Panc1 (cell line): Measurements from ENCODE around the gene SUSD6. TPM values are rescaled to one million over a fixed set of nuclear protein-coding genes. Genes with fewer than 3 reads are reported as not detected.

Experiments
- ATAC-seq: fragments of 200-7000 bp; cut with Tn5 transposase; 2 replicates; pipeline ENCODE4 v1.9.1; 2020; ENCODE audit warnings: mild to moderate bottlenecking, moderate library complexity
- BruUV-seq: library from RNA; stranded (reverse); fragments of 400-500 nt; replicated peaks from 2 replicates; lab custom pipeline; 2021; lab: Mats Ljungman, UMichigan
- CTCF ChIA-PET: fragments of 300-600 bp; sonication (Branson Sonifier 250); formaldehyde crosslinking; loops from one replicate; lab custom pipeline; 2022; ENCODE audit warnings: antibody characterized with exemption; lab: Charles Lee
- POLR2A ChIA-PET: fragments of 300-600 bp; sonication (Branson Sonifier 250); formaldehyde crosslinking; loops from one replicate; lab custom pipeline; 2022; ENCODE audit warnings: antibody characterized with exemption; lab: Charles Lee
- DNase-seq: peaks from one replicate; pipeline ENCODE4 v3.0.0-alpha.2; 2010; ENCODE audit warnings: low read depth, low spot score
- H3K27ac ChIP-seq: 2 replicates; pipeline ENCODE4 v1.5.1; 2011; ENCODE audit warnings: mild to moderate bottlenecking, low read length, inconsistent platforms
- H3K27me3 ChIP-seq: fragments of 200-500 bp; sonication (Bioruptor generic); 2 replicates; pipeline ENCODE4 v1.6.0; 2014; ENCODE audit warnings: low read length, inconsistent platforms; ENCODE audit not compliant: control insufficient read depth, insufficient read depth
- H3K36me3 ChIP-seq: fragments of 200-500 bp; sonication (Bioruptor generic); 2 replicates; pipeline ENCODE4 v1.5.1; 2014; ENCODE audit warnings: inconsistent platforms, mild to moderate bottlenecking, low read length, moderate library complexity; ENCODE audit not compliant: control insufficient read depth, insufficient read depth
- H3K4me1 ChIP-seq: 2 replicates; pipeline ENCODE4 v1.5.1; 2011; ENCODE audit warnings: inconsistent platforms, mild to moderate bottlenecking, low read length, moderate library complexity; ENCODE audit not compliant: control insufficient read depth, insufficient read depth
- H3K4me3 ChIP-seq, 2 experiments: 2 replicates each; pipeline ENCODE4 v1.5.1; 2011 to 2012; ENCODE audit warnings: low read depth in 2 of 2, low read length in 2 of 2, mild to moderate bottlenecking in 2 of 2, inconsistent platforms in 1 of 2, moderate library complexity in 1 of 2
- H3K9me3 ChIP-seq: fragments of 200-500 bp; sonication (Bioruptor generic); 2 replicates; pipeline ENCODE4 v1.5.1; 2014; ENCODE audit warnings: low read depth, mild to moderate bottlenecking, inconsistent platforms, low read length, moderate library complexity; ENCODE audit not compliant: control insufficient read depth, insufficient read depth
- POLR2AphosphoS5 ChIP-seq: IDR thresholded peaks from 2 replicates; pipeline ENCODE4 v1.6.1; 2012; ENCODE audit warnings: mild to moderate bottlenecking, low read depth, low read length, moderate library complexity
- SIN3A ChIP-seq: IDR thresholded peaks from 2 replicates; pipeline ENCODE4 v1.6.1; 2012; ENCODE audit warnings: low read depth, mild to moderate bottlenecking, low read length, moderate library complexity, borderline replicate concordance; ENCODE audit not compliant: insufficient read depth
- TCF7L2 ChIP-seq: IDR thresholded peaks from 2 replicates; pipeline ENCODE4 v1.6.1; 2011; ENCODE audit warnings: mild to moderate bottlenecking, low read depth, low read length, inconsistent platforms
- in situ Hi-C: cut with HindIII; loops from 2 replicates; pipeline ENCODE4 v1.10.0; 2016; ENCODE audit warnings: low sequenced_read_pairs, low pct_unique_long_range_greater_than_20kb
- intact Hi-C: fragments of 100-400 bp; cut with micrococcal nuclease; formaldehyde crosslinking; loops from one replicate; pipeline ENCODE4 v1.10.0; 2022; ENCODE audit not compliant: unreplicated experiment
- total RNA-seq: library from RNA; stranded (reverse); gene quantifications from one replicate; pipeline ENCODE4 v1.2.1, GENCODE V29; 2021; ENCODE audit not compliant: unreplicated experiment
- TF ChIP-seq, protein P1 (sequence below): fragments of 450-650 bp; IDR thresholded peaks from 2 replicates; pipeline ENCODE4 v1.5.1; 2017; ENCODE audit warnings: mild to moderate bottlenecking
- TF ChIP-seq, protein P2 (sequence below), 2 experiments: IDR thresholded peaks; 2 replicates each; pipeline ENCODE4 v1.6.1; 2011 to 2012; ENCODE audit warnings: low read depth in 2 of 2, control low read depth in 1 of 2, low read length in 1 of 2, mild to moderate bottlenecking in 1 of 2, moderate library complexity in 1 of 2; ENCODE audit not compliant: insufficient read depth in 1 of 2

SUSD6 gene
- total RNA-seq, 1 experiment from 2014 or later: 10.9 TPM

DNA sequence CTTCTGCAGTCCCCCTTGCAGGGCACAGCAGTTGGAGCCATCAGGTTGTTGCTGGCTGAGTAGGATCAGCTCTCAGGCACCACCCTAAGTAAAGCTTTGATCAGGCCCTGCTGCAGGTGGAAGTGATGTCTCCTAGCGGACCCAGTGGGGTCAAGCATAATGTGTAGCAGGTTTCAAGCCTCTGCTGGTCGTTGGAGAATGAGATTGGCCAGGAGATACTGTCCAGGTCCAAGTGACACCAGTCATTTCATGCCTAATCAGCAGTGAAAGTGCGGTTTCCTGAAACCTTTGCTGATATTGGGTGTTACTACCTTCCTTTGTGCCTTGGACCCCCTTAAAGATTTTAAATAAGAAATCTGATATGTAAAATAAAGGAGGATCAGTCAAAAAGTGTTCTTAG is 72.6 kb downstream of the SUSD6 start:
- TF ChIP-seq TCF7L2: no peak
- TF ChIP-seq SIN3A: no peak
- no peak for TF ChIP-seq POLR2AphosphoS5
- TF ChIP-seq, protein P1, sequence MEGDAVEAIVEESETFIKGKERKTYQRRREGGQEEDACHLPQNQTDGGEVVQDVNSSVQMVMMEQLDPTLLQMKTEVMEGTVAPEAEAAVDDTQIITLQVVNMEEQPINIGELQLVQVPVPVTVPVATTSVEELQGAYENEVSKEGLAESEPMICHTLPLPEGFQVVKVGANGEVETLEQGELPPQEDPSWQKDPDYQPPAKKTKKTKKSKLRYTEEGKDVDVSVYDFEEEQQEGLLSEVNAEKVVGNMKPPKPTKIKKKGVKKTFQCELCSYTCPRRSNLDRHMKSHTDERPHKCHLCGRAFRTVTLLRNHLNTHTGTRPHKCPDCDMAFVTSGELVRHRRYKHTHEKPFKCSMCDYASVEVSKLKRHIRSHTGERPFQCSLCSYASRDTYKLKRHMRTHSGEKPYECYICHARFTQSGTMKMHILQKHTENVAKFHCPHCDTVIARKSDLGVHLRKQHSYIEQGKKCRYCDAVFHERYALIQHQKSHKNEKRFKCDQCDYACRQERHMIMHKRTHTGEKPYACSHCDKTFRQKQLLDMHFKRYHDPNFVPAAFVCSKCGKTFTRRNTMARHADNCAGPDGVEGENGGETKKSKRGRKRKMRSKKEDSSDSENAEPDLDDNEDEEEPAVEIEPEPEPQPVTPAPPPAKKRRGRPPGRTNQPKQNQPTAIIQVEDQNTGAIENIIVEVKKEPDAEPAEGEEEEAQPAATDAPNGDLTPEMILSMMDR: no peak
- TF ChIP-seq, protein P2, sequence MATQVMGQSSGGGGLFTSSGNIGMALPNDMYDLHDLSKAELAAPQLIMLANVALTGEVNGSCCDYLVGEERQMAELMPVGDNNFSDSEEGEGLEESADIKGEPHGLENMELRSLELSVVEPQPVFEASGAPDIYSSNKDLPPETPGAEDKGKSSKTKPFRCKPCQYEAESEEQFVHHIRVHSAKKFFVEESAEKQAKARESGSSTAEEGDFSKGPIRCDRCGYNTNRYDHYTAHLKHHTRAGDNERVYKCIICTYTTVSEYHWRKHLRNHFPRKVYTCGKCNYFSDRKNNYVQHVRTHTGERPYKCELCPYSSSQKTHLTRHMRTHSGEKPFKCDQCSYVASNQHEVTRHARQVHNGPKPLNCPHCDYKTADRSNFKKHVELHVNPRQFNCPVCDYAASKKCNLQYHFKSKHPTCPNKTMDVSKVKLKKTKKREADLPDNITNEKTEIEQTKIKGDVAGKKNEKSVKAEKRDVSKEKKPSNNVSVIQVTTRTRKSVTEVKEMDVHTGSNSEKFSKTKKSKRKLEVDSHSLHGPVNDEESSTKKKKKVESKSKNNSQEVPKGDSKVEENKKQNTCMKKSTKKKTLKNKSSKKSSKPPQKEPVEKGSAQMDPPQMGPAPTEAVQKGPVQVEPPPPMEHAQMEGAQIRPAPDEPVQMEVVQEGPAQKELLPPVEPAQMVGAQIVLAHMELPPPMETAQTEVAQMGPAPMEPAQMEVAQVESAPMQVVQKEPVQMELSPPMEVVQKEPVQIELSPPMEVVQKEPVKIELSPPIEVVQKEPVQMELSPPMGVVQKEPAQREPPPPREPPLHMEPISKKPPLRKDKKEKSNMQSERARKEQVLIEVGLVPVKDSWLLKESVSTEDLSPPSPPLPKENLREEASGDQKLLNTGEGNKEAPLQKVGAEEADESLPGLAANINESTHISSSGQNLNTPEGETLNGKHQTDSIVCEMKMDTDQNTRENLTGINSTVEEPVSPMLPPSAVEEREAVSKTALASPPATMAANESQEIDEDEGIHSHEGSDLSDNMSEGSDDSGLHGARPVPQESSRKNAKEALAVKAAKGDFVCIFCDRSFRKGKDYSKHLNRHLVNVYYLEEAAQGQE (IDR thresholded peaks at IDR 0.05; ENCODE audit: insufficient read depth in 1 of 2, low read depth in 2 of 2, low read length in 1 of 2): no peak
- no peaks in the 10 kb centered on the region for H3K9me3 ChIP-seq
- H3K27me3 ChIP-seq: no peaks in the 10 kb centered on the region
- H3K36me3 ChIP-seq: no peaks in the 10 kb centered on the region
- in situ Hi-C loops: no loop called here
- intact Hi-C loops: no loop called here
- ATAC-seq: no peak
- BruUV-seq: no TSS peak
- H3K27ac ChIP-seq: no peak overlapping the region
- ChIA-PET CTCF (interaction anchor here (0.6 kb wide), 1 partner anchor 135 kb away, joined by 3 read pairs; no protein-coding TSS in a partner anchor), POLR2A (no interaction called here)
- no peak overlapping the region for H3K4me3 ChIP-seq
- no peak for DNase-seq
- peaks cover 7% of the 10 kb centered on the region; the same call in 1 of the 2 replicates for H3K4me1 ChIP-seq

DNA sequence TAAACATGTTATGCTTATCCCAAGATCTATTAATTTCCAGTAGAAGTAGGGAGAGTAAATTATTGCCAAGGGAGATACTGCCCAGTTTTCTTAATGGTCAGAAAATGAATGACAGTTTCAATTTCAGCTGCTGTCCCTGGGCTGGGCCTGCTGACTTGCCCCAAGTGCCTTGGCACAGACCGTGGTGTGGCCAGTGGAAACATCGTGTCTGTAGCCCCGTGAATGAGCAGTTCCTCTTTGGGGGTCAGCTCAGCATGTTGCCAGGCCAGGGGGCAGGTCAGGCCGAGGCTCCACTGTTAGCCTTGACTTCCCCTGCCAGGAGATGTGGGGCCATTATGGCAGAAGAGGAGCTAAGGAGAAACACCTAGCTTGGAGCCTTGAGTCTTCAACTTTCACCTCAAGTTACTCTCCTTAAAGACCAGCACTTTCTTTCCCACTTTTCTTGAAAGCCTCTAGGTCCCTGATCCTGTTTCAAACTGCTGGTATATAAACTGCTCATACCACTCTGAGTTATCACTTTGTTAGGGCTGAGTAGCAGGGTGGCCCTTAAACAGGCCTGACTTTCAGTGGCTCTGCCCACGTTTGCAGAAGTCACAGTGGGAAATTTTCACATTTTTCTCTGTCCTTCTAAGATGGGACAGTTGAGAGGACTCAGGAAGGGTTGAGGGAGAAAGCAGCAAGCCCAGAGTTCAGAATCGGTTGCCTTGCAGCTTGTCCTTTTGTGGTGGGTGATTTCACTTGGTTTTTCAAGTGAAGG is 73.2 kb downstream of the SUSD6 start:
- Histone ChIP-seq H3K27me3 (no peaks in the 10 kb centered on the region), H3K36me3 (no peaks in the 10 kb centered on the region), H3K4me1 (peaks cover 7% of the 10 kb centered on the region; the same call in 1 of the 2 replicates), H3K9me3 (no peaks in the 10 kb centered on the region), H3K4me3 (no peak overlapping the region), H3K27ac (no peak overlapping the region)
- TF ChIP-seq, protein P2 (IDR thresholded peaks at IDR 0.05; ENCODE audit: insufficient read depth in 1 of 2, low read depth in 2 of 2, low read length in 1 of 2): no peak
- TF ChIP-seq SIN3A (no peak), POLR2AphosphoS5 (no peak), TCF7L2 (no peak)
- TF ChIP-seq, protein P1: no peak
- ChIA-PET POLR2A (no interaction called here), CTCF (interaction anchor here (0.6 kb wide), 1 partner anchor 136 kb away, joined by 3 read pairs; no protein-coding TSS in a partner anchor)
- in situ Hi-C loops: no loop called here
- intact Hi-C loops: no loop called here
- peak; percentile 65 for ATAC-seq
- no peak for DNase-seq
- no TSS peak for BruUV-seq
